ENCODE results near the gene SUPT20HL2.

- TF ChIP-seq SPI1 (IDR thresholded peaks at IDR 0.05; ENCODE audit: borderline replicate concordance, low read depth) = peak; percentile 72
- TF ChIP-seq POLR2AphosphoS5 (IDR thresholded peaks at IDR 0.05; ENCODE audit: low read depth) = no peak
These were observed 29.9 kb upstream of the SUPT20HL2 start for GRCh38 chrX:24343719-24344118.
